PC-3 (cell line): ENCODE measurements around the gene SELENOS.

Source experiments
- EZH2 ChIP-seq: fragments of 300-600 bp; sonication (generic); IDR thresholded peaks from one replicate; pipeline ENCODE4 v1.6.1; 2017; ENCODE audit warnings: antibody characterized with exemption, mild to moderate bottlenecking, low read length; ENCODE audit not compliant: unreplicated experiment
- EZH2phosphoT487 ChIP-seq: fragments of 300-600 bp; sonication (generic); IDR thresholded peaks from 2 replicates; pipeline ENCODE4 v1.6.1; 2018; ENCODE audit warnings: mild to moderate bottlenecking, antibody characterized with exemption, low read length, borderline replicate concordance
- TF ChIP-seq, protein P1 (sequence below): fragments of 300-600 bp; sonication (generic); conservative IDR thresholded peaks from 2 replicates; pipeline ENCODE4 v1.5.1; 2017; ENCODE audit warnings: antibody characterized with exemption, low read depth, mild to moderate bottlenecking, low read length

DNA sequence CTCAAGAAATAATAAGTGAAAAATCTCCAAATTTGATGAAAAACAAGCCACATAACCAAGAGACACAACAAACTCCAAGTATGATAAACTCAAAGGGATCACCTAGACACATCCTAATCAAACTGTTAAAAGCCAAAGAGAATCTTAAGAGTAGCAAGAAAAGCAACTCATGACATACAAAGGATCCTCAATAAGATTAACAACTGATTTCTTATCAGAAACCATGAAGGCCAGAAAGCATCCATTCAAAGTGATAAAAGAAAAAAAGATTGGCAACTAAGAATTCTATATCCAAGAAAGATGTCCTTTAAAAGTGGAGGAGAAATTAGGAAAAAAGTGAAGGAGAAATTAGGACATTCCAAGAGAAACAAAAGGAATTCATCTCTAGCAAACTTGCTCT, 49.0 kb downstream of the SELENOS start:
- TF ChIP-seq, protein P1, sequence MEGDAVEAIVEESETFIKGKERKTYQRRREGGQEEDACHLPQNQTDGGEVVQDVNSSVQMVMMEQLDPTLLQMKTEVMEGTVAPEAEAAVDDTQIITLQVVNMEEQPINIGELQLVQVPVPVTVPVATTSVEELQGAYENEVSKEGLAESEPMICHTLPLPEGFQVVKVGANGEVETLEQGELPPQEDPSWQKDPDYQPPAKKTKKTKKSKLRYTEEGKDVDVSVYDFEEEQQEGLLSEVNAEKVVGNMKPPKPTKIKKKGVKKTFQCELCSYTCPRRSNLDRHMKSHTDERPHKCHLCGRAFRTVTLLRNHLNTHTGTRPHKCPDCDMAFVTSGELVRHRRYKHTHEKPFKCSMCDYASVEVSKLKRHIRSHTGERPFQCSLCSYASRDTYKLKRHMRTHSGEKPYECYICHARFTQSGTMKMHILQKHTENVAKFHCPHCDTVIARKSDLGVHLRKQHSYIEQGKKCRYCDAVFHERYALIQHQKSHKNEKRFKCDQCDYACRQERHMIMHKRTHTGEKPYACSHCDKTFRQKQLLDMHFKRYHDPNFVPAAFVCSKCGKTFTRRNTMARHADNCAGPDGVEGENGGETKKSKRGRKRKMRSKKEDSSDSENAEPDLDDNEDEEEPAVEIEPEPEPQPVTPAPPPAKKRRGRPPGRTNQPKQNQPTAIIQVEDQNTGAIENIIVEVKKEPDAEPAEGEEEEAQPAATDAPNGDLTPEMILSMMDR, result no peak
- no peak for TF ChIP-seq EZH2phosphoT487
- TF ChIP-seq EZH2, result no peak
